ENCODE measurements around the gene CERS5. TPM values are rescaled to one million over a fixed set of nuclear protein-coding genes. Genes with fewer than 3 reads are reported as not detected.

Gene CERS5
- total and polyA plus RNA-seq, 4 donors = 6.9 to 16.2 (median 8.2) TPM

- Histone ChIP-seq H3K4me3 (ENCODE audit: low read depth in 1 of 3, low read length in 3 of 3) (no peak overlapping the region), H3K9ac (ENCODE audit: low read depth in 1 of 2, low read length in 2 of 2) (no peak overlapping the region), H3K36me3 (ENCODE audit: control insufficient read depth in 4 of 4, insufficient read depth in 3 of 4, low read depth in 1 of 4, low read length in 3 of 4) (peaks cover 6 to 16% (median 7%) of the 10 kb centered on the region in 4 donors), H3K4me1 (ENCODE audit: control insufficient read depth in 4 of 4, insufficient read depth in 4 of 4, low read length in 3 of 4) (no peaks in the 10 kb centered on the region), H3K9me3 (ENCODE audit: control insufficient read depth in 4 of 4, low read length in 3 of 4) (no peaks in the 10 kb centered on the region), H3K27ac (ENCODE audit: low read depth in 1 of 2, low read length in 2 of 2) (no peak overlapping the region), H3K27me3 (ENCODE audit: control insufficient read depth in 4 of 4, insufficient read depth in 4 of 4, low read length in 3 of 4) (no peaks in the 10 kb centered on the region)
- no peak for DNase-seq (ENCODE audit: low spot score)
- 97% methylated on average over 6 of the region's 6 CpGs for WGBS
- no peak for TF ChIP-seq NR2F2 (IDR thresholded peaks at IDR 0.05)
- TF ChIP-seq, protein P1, sequence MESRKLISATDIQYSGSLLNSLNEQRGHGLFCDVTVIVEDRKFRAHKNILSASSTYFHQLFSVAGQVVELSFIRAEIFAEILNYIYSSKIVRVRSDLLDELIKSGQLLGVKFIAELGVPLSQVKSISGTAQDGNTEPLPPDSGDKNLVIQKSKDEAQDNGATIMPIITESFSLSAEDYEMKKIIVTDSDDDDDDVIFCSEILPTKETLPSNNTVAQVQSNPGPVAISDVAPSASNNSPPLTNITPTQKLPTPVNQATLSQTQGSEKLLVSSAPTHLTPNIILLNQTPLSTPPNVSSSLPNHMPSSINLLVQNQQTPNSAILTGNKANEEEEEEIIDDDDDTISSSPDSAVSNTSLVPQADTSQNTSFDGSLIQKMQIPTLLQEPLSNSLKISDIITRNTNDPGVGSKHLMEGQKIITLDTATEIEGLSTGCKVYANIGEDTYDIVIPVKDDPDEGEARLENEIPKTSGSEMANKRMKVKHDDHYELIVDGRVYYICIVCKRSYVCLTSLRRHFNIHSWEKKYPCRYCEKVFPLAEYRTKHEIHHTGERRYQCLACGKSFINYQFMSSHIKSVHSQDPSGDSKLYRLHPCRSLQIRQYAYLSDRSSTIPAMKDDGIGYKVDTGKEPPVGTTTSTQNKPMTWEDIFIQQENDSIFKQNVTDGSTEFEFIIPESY (IDR thresholded peaks at IDR 0.05) = no peak
These were observed 38.5 kb upstream of the CERS5 start for GRCh38 chr12:50205648-50206047.

DNA sequence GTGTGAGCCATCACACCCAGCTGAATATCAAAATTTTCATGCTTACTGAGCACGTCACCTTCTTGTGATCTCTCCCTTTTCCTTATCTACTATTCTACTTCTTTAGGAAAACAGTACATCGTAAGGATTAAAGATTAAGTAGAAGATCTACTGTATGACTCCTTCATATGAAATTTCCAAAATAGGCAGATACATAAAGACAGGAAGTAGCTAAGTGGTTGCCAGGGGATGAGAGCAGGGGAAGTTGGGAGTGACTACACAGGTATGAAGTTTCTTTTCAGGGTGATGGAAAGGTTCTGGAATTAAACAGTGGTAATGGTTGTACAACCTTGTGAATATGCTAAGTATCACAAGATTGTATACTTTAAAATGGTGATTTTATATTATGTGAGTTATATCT, 36.5 kb upstream of the CERS5 start:
- Histone ChIP-seq H3K4me3 (ENCODE audit: low read depth in 1 of 3, low read length in 3 of 3) (no peak overlapping the region), H3K36me3 (ENCODE audit: control insufficient read depth in 4 of 4, insufficient read depth in 3 of 4, low read depth in 1 of 4, low read length in 3 of 4) (peaks cover 6 to 16% (median 11%) of the 10 kb centered on the region in 4 donors), H3K4me1 (ENCODE audit: control insufficient read depth in 4 of 4, insufficient read depth in 4 of 4, low read length in 3 of 4) (no peaks in the 10 kb centered on the region), H3K27ac (ENCODE audit: low read depth in 1 of 2, low read length in 2 of 2) (no peak overlapping the region), H3K9me3 (ENCODE audit: control insufficient read depth in 4 of 4, low read length in 3 of 4) (no peaks in the 10 kb centered on the region), H3K27me3 (ENCODE audit: control insufficient read depth in 4 of 4, insufficient read depth in 4 of 4, low read length in 3 of 4) (no peaks in the 10 kb centered on the region), H3K9ac (ENCODE audit: low read depth in 1 of 2, low read length in 2 of 2) (no peak overlapping the region)
- WGBS = 93% methylated on average over 2 of the region's 2 CpGs
- TF ChIP-seq NR2F2 (IDR thresholded peaks at IDR 0.05) (no peak), HNF4A (conservative IDR thresholded peaks at IDR 0.05) (no peak), FOXA2 (IDR thresholded peaks at IDR 0.05) (no peak), FOXA1 (IDR thresholded peaks at IDR 0.05) (no peak), RXRA (IDR thresholded peaks at IDR 0.05) (no peak), JUND (IDR thresholded peaks at IDR 0.05) (no peak), YY1 (IDR thresholded peaks at IDR 0.05) (no peak), GABPA (IDR thresholded peaks at IDR 0.05 in 1 of 2, conservative IDR thresholded peaks at IDR 0.05 in 1 of 2) (no peak), REST (IDR thresholded peaks at IDR 0.05) (no peak), EGR1 (IDR thresholded peaks at IDR 0.05; ENCODE audit: low read depth in 2 of 2) (no peak), TAF1 (conservative IDR thresholded peaks at IDR 0.05) (no peak), SP1 (IDR thresholded peaks at IDR 0.05) (no peak), HNF4G (IDR thresholded peaks at IDR 0.05) (no peak), RAD21 (IDR thresholded peaks at IDR 0.05) (no peak)
- TF ChIP-seq, protein P2, sequence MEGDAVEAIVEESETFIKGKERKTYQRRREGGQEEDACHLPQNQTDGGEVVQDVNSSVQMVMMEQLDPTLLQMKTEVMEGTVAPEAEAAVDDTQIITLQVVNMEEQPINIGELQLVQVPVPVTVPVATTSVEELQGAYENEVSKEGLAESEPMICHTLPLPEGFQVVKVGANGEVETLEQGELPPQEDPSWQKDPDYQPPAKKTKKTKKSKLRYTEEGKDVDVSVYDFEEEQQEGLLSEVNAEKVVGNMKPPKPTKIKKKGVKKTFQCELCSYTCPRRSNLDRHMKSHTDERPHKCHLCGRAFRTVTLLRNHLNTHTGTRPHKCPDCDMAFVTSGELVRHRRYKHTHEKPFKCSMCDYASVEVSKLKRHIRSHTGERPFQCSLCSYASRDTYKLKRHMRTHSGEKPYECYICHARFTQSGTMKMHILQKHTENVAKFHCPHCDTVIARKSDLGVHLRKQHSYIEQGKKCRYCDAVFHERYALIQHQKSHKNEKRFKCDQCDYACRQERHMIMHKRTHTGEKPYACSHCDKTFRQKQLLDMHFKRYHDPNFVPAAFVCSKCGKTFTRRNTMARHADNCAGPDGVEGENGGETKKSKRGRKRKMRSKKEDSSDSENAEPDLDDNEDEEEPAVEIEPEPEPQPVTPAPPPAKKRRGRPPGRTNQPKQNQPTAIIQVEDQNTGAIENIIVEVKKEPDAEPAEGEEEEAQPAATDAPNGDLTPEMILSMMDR (IDR thresholded peaks at IDR 0.05; ENCODE audit: low read depth, low read length, missing input control) = no peak
- TF ChIP-seq, protein P1 (IDR thresholded peaks at IDR 0.05) = no peak
- TF ChIP-seq, protein P3, sequence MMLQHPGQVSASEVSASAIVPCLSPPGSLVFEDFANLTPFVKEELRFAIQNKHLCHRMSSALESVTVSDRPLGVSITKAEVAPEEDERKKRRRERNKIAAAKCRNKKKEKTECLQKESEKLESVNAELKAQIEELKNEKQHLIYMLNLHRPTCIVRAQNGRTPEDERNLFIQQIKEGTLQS (IDR thresholded peaks at IDR 0.05) = no peak
- TF ChIP-seq, protein P4, sequence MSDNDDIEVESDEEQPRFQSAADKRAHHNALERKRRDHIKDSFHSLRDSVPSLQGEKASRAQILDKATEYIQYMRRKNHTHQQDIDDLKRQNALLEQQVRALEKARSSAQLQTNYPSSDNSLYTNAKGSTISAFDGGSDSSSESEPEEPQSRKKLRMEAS (IDR thresholded peaks at IDR 0.05) = no peak
- DNase-seq (ENCODE audit: low spot score) = no peak

Measured in liver (tissue), 9 donors.